IPS-11a (cell line): ENCODE data around the gene SLC16A10.
"Not testable (repeated sequence)": the region's sequence is repeated elsewhere in the genome, so short reads cannot be mapped to it uniquely, and the experiment has no call there.

Experiments used
- H3K4me3 ChIP-seq: one replicate; pipeline ENCODE4 v1.5.1; 2013; ENCODE audit warnings: low read depth, low read length, control low read depth

Gene SLC16A10

GRCh38 chr6:111211411-111212030, 124.2 kb downstream of the SLC16A10 start:
- no peak overlapping the region for H3K4me3 ChIP-seq

- H3K4me3 ChIP-seq, result no peak overlapping the region
Observed at GRCh38 chr6:111212625-111213024, 125.3 kb downstream of the SLC16A10 start.

DNA sequence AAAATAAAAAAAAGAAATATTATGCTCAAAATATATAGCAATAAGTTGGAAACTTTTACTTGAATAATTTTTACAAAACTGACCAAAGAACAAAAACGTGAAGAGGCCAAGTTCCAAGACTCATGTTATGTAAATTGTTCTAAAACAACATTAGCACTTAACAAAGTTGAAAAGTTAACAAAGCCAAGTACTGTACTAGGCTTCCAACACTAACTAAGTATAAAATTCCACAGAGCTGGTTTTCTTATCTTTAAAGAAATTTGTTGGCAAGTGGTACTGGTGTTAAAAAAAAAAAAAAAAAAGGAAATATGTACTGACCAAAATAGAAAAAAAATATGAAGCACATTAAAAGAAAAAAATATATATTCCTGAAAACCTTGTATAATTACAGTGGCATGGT, 127.8 kb downstream of the SLC16A10 start:
- no peak overlapping the region for H3K4me3 ChIP-seq

DNA sequence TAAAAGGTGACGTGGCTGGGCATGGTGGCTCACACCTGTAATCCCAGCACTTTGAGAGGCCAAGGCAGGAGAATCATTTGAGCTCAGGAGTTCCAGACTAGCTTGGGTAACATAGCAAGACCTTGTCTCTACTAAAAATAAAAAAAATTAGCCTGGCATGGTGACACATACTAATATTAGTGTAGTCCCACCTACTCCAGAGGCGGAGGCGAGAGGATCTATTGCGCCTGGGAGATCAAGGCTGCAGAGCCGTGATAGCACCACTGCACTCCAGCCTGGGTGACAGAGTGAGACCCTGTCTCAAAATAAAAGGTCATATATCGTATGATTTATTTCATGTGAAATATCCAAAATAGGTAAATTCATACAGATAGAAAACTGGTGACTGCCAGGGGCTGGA, 132.5 kb downstream of the SLC16A10 start:
- H3K4me3 ChIP-seq, result no peak overlapping the region

- H3K4me3 ChIP-seq, result no peak overlapping the region
Observed at GRCh38 chr6:111220383-111221031, 133.2 kb downstream of the SLC16A10 start.

DNA sequence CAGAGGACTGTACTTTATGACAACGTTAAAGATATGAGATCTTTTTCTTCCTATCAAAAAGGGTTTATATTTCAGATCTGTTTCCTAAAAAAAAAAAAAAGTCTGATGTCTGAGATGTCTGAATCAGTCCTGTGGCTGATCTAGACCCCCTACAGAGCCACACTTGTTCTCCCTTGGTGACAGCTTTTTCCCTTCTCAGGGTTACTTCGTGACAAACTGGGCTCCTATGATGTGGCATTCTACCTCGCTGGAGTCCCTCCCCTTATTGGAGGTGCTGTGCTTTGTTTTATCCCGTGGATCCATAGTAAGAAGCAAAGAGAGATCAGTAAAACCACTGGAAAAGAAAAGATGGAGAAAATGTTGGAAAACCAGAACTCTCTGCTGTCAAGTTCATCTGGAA, 134.5 kb downstream of the SLC16A10 start:
- no peak overlapping the region for H3K4me3 ChIP-seq

DNA sequence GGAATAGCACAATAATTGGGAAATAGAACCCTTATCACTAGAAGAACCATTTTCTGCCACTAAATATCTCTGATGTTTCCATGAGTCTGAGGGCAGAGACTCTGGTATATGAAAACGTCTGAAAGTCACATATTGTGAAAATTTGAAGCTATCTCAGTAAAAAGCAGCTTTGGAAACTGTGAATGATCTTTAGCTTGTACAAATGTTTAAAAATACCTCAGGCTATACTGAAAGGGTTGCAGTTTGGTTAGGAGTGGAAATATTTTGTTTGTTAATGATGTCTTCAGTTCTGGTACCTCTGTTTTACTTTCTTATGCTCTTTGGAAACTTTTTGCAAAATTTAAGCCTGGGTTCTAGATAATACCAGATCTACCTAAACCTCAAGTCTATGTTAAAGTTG, 135.0 kb downstream of the SLC16A10 start:
- no peak overlapping the region for H3K4me3 ChIP-seq

- H3K4me3 ChIP-seq, result no peak overlapping the region
Observed at GRCh38 chr6:111228094-111228493, 140.8 kb downstream of the SLC16A10 start.

- no peak overlapping the region for H3K4me3 ChIP-seq
Observed at GRCh38 chr6:111230351-111231089, 143.2 kb downstream of the SLC16A10 start.

GRCh38 chr6:111231090-111231459, 143.8 kb downstream of the SLC16A10 start:
- H3K4me3 ChIP-seq, result no peak overlapping the region

GRCh38 chr6:111237852-111238251, 150.5 kb downstream of the SLC16A10 start:
- no peak overlapping the region for H3K4me3 ChIP-seq

DNA sequence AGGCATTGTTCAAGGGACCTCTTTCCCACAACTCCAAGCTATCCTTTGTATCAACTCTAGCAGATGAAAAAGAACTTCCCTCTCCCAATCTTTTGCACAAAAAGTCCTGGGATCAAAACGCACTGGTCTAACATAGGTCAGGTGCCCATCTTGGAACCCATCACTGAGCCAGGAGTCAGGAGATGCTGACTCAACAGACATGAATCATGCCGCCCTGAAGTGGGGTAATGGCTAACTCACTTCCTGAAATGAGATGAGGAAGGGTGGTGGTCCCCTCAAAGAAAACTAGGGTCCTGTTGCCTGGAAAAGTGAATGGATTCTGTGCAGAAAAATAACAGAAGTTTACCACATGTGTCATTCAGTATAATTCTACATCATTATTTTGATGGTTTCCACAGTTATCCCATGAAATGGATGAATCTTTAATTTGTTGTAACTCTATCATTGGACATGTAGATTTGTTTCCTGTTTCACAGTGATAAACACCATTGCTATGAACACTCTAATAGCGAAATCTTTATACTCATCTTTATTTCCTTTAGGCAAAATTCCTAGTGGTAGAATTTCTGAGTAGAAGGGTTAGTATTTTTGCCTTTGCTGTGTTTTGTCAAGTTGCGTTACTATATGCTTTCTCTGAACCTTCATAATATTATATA, 151.3 kb downstream of the SLC16A10 start:
- no peak overlapping the region for H3K4me3 ChIP-seq

GRCh38 chr6:111239461-111239860, 152.2 kb downstream of the SLC16A10 start:
- H3K4me3 ChIP-seq, result no peak overlapping the region

- no peak overlapping the region for H3K4me3 ChIP-seq
Observed at GRCh38 chr6:111242452-111242851, 155.1 kb downstream of the SLC16A10 start.

DNA sequence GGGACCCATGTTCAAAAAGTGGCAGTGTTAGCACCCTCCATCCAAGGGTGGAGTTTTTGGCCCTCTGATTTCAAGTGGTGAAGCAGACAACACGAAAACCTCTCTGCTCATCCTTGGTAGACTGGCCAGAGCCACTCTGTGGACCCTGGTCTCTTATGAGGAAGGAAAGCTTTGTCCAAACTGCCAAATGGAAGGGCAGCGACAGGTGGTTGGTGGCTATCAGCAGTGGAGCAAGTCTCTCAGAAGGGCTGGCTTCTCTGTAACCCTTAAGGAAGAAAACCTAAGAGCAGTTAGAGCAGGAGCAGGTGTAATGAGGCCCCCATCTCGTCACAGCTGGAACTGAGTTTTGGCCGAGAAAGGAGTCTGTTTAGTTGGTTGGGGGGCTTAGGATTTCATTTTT, 155.8 kb downstream of the SLC16A10 start:
- no peak overlapping the region for H3K4me3 ChIP-seq

GRCh38 chr6:111248789-111249188, 161.5 kb downstream of the SLC16A10 start:
- H3K4me3 ChIP-seq, result no peak overlapping the region

DNA sequence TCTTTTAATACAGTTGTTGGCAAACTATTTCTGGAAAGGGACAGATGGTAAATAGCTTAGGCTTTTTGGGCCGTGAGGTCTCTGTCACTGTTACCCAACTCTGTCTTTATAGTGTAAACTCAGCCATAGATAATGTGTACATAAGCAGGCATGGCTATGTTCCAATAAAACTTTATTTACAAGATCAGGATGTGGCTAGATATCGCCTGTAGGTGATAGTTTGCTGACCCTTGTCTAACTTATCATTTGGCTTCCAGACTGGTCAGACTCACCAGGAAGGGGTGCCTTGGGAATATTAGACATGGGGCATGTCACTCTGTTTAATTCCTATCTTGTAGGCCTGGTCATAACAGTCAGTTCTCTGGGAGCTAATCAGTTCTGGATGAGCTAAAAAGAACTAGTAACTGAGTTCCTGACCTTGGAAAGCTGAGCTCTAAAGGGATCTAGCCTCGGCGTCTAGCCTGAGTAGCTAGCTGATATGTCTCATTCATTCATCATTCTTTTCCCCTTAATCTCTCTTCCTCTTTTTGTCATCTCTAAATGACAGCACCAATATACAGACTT, 163.6 kb downstream of the SLC16A10 start:
- H3K4me3 ChIP-seq, result no peak overlapping the region

- H3K4me3 ChIP-seq, result no peak overlapping the region
Observed at GRCh38 chr6:111252726-111253125, 165.4 kb downstream of the SLC16A10 start.

DNA sequence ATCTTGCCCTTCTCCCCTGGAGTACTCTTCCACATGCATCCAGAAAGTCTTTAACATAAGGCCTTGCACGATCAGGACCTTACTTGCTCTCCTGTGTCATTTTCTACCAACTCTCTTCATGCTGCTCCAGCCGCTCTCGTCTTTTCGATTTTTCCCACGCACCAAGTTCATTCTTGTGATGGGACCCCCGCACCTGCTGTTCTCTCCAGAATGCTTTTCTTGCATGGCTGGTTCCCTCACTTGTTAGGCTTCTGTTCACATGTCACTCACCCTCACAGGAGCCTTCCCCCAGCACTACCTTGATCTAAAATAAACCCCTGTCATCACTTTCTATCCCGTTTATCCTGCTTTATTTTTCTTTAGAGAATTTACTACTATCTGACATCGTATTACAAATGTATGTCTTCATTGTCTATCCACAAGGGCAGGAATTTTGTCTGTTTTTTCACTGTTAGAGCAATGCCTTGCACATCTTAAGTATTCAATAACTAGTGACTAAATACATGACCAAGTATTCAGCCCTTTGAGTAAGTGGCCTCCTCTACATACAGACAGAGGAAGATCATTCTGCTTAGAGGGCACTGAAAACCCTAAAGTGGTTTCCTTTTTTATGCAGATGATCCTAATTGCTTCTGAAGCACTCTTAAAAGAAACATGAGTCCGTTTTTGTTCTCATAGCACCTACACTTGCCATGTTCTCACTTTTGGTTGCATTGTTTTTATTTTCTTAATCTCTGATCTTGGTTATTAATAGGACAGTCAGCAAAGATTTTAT, 166.9 kb downstream of the SLC16A10 start:
- no peak overlapping the region for H3K4me3 ChIP-seq

DNA sequence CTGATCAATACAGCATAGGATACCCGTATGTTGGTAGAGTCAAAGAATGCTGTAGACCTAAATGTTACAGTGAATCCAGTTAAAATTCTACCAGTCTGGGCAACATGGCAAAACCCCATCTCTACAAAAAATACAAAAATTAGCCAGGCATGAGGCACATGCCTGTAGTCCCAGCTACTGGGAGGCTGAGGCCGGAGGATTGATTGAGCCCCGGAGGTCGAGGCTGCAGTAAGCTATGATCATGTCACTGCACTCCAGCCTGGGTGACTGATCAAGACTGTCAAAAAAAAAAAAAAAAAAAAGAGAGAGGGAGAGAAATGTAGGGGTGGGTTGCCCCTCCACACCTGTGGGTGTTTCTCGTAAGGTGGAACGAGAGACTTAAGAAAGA, 167.5 kb downstream of the SLC16A10 start:
- no peak overlapping the region for H3K4me3 ChIP-seq

- H3K4me3 ChIP-seq, result not testable (repeated sequence)
Observed at GRCh38 chr6:111255838-111256237, 168.5 kb downstream of the SLC16A10 start.
